MCF 10A (cell line): Measurements from ENCODE around the gene PGAM1. TPM values are rescaled to one million over a fixed set of nuclear protein-coding genes. Genes with fewer than 3 reads are reported as not detected.

Experiments
- BruUV-seq: library from RNA; stranded (reverse); fragments of 400-500 nt; replicated peaks from 2 replicates; lab custom pipeline; 2021; lab: Mats Ljungman, UMichigan
- CTCF ChIA-PET: fragments of 300-600 bp; sonication (Branson Sonifier 250); formaldehyde crosslinking; extraction: SDS; loops from one replicate; lab custom pipeline; 2021; ENCODE audit warnings: antibody characterized with exemption, inconsistent platforms; lab: Yijun Ruan, JAX
- POLR2A ChIA-PET: fragments of 300-600, 350-650 bp; sonication (Branson Sonifier 250); formaldehyde crosslinking; extraction: SDS; loops from one replicate; lab custom pipeline; 2020; ENCODE audit warnings: antibody characterized with exemption, inconsistent platforms; lab: Yijun Ruan, JAX
- DNase-seq: peaks from one replicate; pipeline ENCODE4 v3.0.0-alpha.2; 2018; ENCODE audit not compliant: unreplicated experiment
- H3K27ac Mint-ChIP-seq: one replicate; pipeline ENCODE4 v1.8.0; 2022; ENCODE audit warnings: mild to moderate bottlenecking, low read depth, mixed read lengths; ENCODE audit not compliant: unreplicated experiment
- H3K27me3 Mint-ChIP-seq: one replicate; pipeline ENCODE4 v1.8.0; 2022; ENCODE audit warnings: mixed read lengths; ENCODE audit not compliant: insufficient read depth, unreplicated experiment
- H3K36me3 Mint-ChIP-seq: one replicate; pipeline ENCODE4 v1.8.0; 2022; ENCODE audit warnings: mild to moderate bottlenecking, moderate library complexity, mixed read lengths; ENCODE audit not compliant: insufficient read depth, unreplicated experiment
- H3K4me1 Mint-ChIP-seq: one replicate; pipeline ENCODE4 v1.8.0; 2022; ENCODE audit warnings: mixed read lengths; ENCODE audit not compliant: insufficient read depth, unreplicated experiment
- H3K4me3 Mint-ChIP-seq: one replicate; pipeline ENCODE4 v1.8.0; 2022; ENCODE audit warnings: mild to moderate bottlenecking, moderate library complexity, mixed read lengths; ENCODE audit not compliant: unreplicated experiment
- H3K9me3 Mint-ChIP-seq: one replicate; pipeline ENCODE4 v1.8.0; 2022; ENCODE audit warnings: mixed read lengths; ENCODE audit not compliant: unreplicated experiment
- CTCF ChIP-seq: fragments of 200-600 bp; IDR thresholded peaks from one replicate; pipeline ENCODE4 v1.8.0; 2022; ENCODE audit warnings: antibody characterized with exemption, mild to moderate bottlenecking; ENCODE audit not compliant: unreplicated experiment
- intact Hi-C: fragments of 100-400 bp; cut with micrococcal nuclease; formaldehyde crosslinking; loops from 2 replicates; pipeline ENCODE4 v1.14.1; 2022
- total RNA-seq: library from RNA; stranded (reverse); gene quantifications from 2 replicates; pipeline ENCODE4 v1.2.3, GENCODE V29; 2022

Gene PGAM1
- total RNA-seq, 1 experiment from 2014 or later: 235 TPM

- TF ChIP-seq CTCF: no peak
- DNase-seq: no peak
- intact Hi-C loops: no loop called here
- BruUV-seq: no TSS peak
- no peaks in the 10 kb centered on the region for H3K4me1 Mint-ChIP-seq
- no peak overlapping the region for H3K27ac Mint-ChIP-seq
- H3K36me3 Mint-ChIP-seq: peaks cover 64% of the 10 kb centered on the region
- H3K27me3 Mint-ChIP-seq: no peaks in the 10 kb centered on the region
- no peaks in the 10 kb centered on the region for H3K9me3 Mint-ChIP-seq
- POLR2A ChIA-PET: no interaction called here
- no peak overlapping the region for H3K4me3 Mint-ChIP-seq
- CTCF ChIA-PET: no interaction called here
These were observed 45.5 kb upstream of the PGAM1 start for GRCh38 chr10:97380516-97380915.

GRCh38 chr10:97381626-97382025, 44.4 kb upstream of the PGAM1 start:
- Mint-ChIP-seq H3K27ac (no peak overlapping the region), H3K36me3 (peaks cover 57% of the 10 kb centered on the region), H3K4me1 (no peaks in the 10 kb centered on the region), H3K9me3 (no peaks in the 10 kb centered on the region), H3K4me3 (no peak overlapping the region), H3K27me3 (no peaks in the 10 kb centered on the region)
- ChIA-PET POLR2A (interaction anchor here (2.1 kb wide), 1 partner anchor 19 kb away, joined by 8 read pairs; the partner anchor contains the start of gene RRP12), CTCF (no interaction called here)
- BruUV-seq: no TSS peak
- intact Hi-C loops: no loop called here
- no peak for DNase-seq
- TF ChIP-seq CTCF: no peak

DNA sequence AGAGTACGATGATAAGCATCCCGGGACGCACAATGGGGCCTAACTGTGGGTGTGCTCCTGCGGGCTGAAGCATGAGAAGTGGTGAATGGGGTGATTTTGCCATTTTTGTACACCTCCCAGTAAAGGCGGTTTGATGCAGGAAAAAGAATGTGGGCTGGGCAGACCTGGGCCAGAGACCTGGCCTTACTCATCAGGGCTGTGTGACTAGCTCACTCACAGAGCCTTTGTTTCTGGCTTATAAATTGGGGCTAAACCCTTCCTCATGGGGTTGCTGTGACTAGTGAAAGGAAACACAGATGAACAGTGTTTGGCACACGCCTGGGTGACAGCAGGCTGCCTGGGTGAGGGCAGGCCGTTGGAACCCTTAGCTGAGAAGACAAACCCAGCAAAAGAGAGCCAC, 42.8 kb upstream of the PGAM1 start:
- no peak overlapping the region for H3K4me3 Mint-ChIP-seq
- no peaks in the 10 kb centered on the region for H3K27me3 Mint-ChIP-seq
- POLR2A ChIA-PET: interaction anchor here (2.1 kb wide), 1 partner anchor 17 kb away, joined by 8 read pairs; the partner anchor contains the start of gene RRP12
- no peak overlapping the region for H3K27ac Mint-ChIP-seq
- no TSS peak for BruUV-seq
- intact Hi-C loops: no loop called here
- no peaks in the 10 kb centered on the region for H3K4me1 Mint-ChIP-seq
- no peak for DNase-seq
- CTCF ChIA-PET: no interaction called here
- peaks cover 57% of the 10 kb centered on the region for H3K36me3 Mint-ChIP-seq
- TF ChIP-seq CTCF: no peak
- no peaks in the 10 kb centered on the region for H3K9me3 Mint-ChIP-seq

- Mint-ChIP-seq H3K4me1 (no peaks in the 10 kb centered on the region), H3K9me3 (no peaks in the 10 kb centered on the region), H3K36me3 (peaks cover 65% of the 10 kb centered on the region), H3K27ac (no peak overlapping the region), H3K4me3 (no peak overlapping the region), H3K27me3 (no peaks in the 10 kb centered on the region)
- intact Hi-C loops: no loop called here
- no peak for TF ChIP-seq CTCF
- ChIA-PET CTCF (no interaction called here), POLR2A (interaction anchor here (0.7 kb wide), 1 partner anchor 364 kb away, joined by 3 read pairs; no protein-coding TSS in a partner anchor)
- DNase-seq: no peak
- BruUV-seq: no TSS peak
These were observed 41.8 kb upstream of the PGAM1 start for GRCh38 chr10:97384156-97384555.
